ENCODE measurements around the gene PTPN20. TPM values are rescaled to one million over a fixed set of nuclear protein-coding genes. Genes with fewer than 3 reads are reported as not detected.

The PTPN20 gene
- total RNA-seq, 1 donor from 2014 or later, result not detected

DNA sequence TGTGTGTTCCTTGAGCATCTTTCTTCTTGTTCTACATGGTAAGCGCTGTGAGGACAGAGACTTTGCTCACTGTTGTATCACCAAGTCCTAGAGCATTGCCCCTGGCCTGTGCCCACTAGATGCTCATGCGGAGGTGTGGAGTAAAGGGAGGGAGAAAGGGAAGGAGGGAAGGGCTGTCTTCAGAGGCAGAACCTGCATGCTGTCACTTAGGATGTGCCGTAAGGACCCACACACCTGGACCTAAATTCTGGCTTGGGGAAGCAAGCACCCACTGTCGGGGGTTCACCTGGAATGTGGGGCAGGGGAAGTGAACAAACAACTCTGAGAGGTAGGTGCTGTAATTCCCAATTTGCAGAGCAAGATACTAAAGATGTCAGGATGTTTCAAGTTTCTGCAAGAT is 129.5 kb downstream of the PTPN20 start:
- TF ChIP-seq CTCF (conservative IDR thresholded peaks at IDR 0.05), result no peak
- H3K36me3 Mint-ChIP-seq, result no peaks in the 10 kb centered on the region
- no peak for DNase-seq (ENCODE audit: extremely low spot score, unreplicated experiment)
- H3K27ac Mint-ChIP-seq, result no peak overlapping the region
- H3K27me3 Mint-ChIP-seq, result peaks cover 21% of the 10 kb centered on the region
- H3K4me3 Mint-ChIP-seq, result no peak overlapping the region
- peaks cover 12% of the 10 kb centered on the region for H3K4me1 Mint-ChIP-seq (ENCODE audit: unreplicated experiment)
- no peaks in the 10 kb centered on the region for H3K9me3 Mint-ChIP-seq

- H3K9me3 Mint-ChIP-seq, result no peaks in the 10 kb centered on the region
- peaks cover 21% of the 10 kb centered on the region for H3K27me3 Mint-ChIP-seq
- no peak overlapping the region for H3K4me3 Mint-ChIP-seq
- no peak for DNase-seq (ENCODE audit: extremely low spot score, unreplicated experiment)
- no peak for TF ChIP-seq CTCF (conservative IDR thresholded peaks at IDR 0.05)
- H3K36me3 Mint-ChIP-seq, result no peaks in the 10 kb centered on the region
- H3K4me1 Mint-ChIP-seq (ENCODE audit: unreplicated experiment), result peaks cover 12% of the 10 kb centered on the region
- H3K27ac Mint-ChIP-seq, result no peak overlapping the region
Measured at GRCh38 chr10:47041396-47042198, 130.4 kb downstream of the PTPN20 start.

- peaks cover 15% of the 10 kb centered on the region for H3K4me1 Mint-ChIP-seq (ENCODE audit: unreplicated experiment)
- DNase-seq (ENCODE audit: extremely low spot score, unreplicated experiment), result no peak
- no peaks in the 10 kb centered on the region for H3K36me3 Mint-ChIP-seq
- H3K27me3 Mint-ChIP-seq, result peaks cover 22% of the 10 kb centered on the region
- TF ChIP-seq CTCF (conservative IDR thresholded peaks at IDR 0.05), result no peak
- H3K27ac Mint-ChIP-seq, result no peak overlapping the region
- no peaks in the 10 kb centered on the region for H3K9me3 Mint-ChIP-seq
- no peak overlapping the region for H3K4me3 Mint-ChIP-seq
Measured at GRCh38 chr10:47042199-47042473, 130.9 kb downstream of the PTPN20 start.

- Mint-ChIP-seq H3K9me3 (no peaks in the 10 kb centered on the region), H3K27me3 (peaks cover 25% of the 10 kb centered on the region), H3K4me1 (ENCODE audit: unreplicated experiment) (peaks cover 19% of the 10 kb centered on the region), H3K4me3 (no peak overlapping the region), H3K36me3 (no peaks in the 10 kb centered on the region), H3K27ac (no peak overlapping the region)
- TF ChIP-seq CTCF (conservative IDR thresholded peaks at IDR 0.05), result no peak
- DNase-seq (ENCODE audit: extremely low spot score, unreplicated experiment), result no peak
Measured at GRCh38 chr10:47042780-47043750, 131.8 kb downstream of the PTPN20 start.

GRCh38 chr10:47043928-47044538 is 132.8 kb downstream of the PTPN20 start:
- no peaks in the 10 kb centered on the region for H3K36me3 Mint-ChIP-seq
- peaks cover 26% of the 10 kb centered on the region for H3K27me3 Mint-ChIP-seq
- H3K27ac Mint-ChIP-seq, result no peak overlapping the region
- no peak for DNase-seq (ENCODE audit: extremely low spot score, unreplicated experiment)
- H3K4me3 Mint-ChIP-seq, result no peak overlapping the region
- no peak for TF ChIP-seq CTCF (conservative IDR thresholded peaks at IDR 0.05)
- no peaks in the 10 kb centered on the region for H3K9me3 Mint-ChIP-seq
- peaks cover 13% of the 10 kb centered on the region for H3K4me1 Mint-ChIP-seq (ENCODE audit: unreplicated experiment)
